ENCODE data around the gene NDUFAF2.

GRCh38 chr5:61001647-61002046 is 56.6 kb downstream of the NDUFAF2 start:
- no peak for TF ChIP-seq POLR2A (IDR thresholded peaks at IDR 0.05)
- no peak for TF ChIP-seq CTCF (IDR thresholded peaks at IDR 0.05)

Data from body of pancreas (tissue), 4 donors.